Ishikawa (cell line): Measurements from ENCODE around the gene CHRM5.

ENCODE experiments used
- CEBPB ChIP-seq: IDR thresholded peaks from 2 replicates; pipeline ENCODE4 v1.6.1; 2012
- CREB1 ChIP-seq: IDR thresholded peaks from 2 replicates; pipeline ENCODE4 v1.6.1; 2012; ENCODE audit warnings: low read depth
- EGR1 ChIP-seq: IDR thresholded peaks from 2 replicates; pipeline ENCODE4 v1.6.1; 2012
- EP300 ChIP-seq: IDR thresholded peaks from 2 replicates; pipeline ENCODE4 v1.6.1; 2012; ENCODE audit warnings: borderline replicate concordance
- FOXM1 ChIP-seq: IDR thresholded peaks from 2 replicates; pipeline ENCODE4 v1.6.1; 2012; ENCODE audit warnings: low read depth, borderline replicate concordance
- NFIC ChIP-seq: IDR thresholded peaks from 2 replicates; pipeline ENCODE4 v1.6.1; 2012
- RAD21 ChIP-seq: IDR thresholded peaks from 2 replicates; pipeline ENCODE4 v1.6.1; 2012; ENCODE audit warnings: low read depth
- REST ChIP-seq: IDR thresholded peaks from 2 replicates; pipeline ENCODE4 v1.6.1; 2012; ENCODE audit warnings: low read depth, mild to moderate bottlenecking
- TAF1 ChIP-seq: IDR thresholded peaks from 2 replicates; pipeline ENCODE4 v1.6.1; 2012; ENCODE audit warnings: low read depth, mild to moderate bottlenecking
- TCF12 ChIP-seq: IDR thresholded peaks from 2 replicates; pipeline ENCODE4 v1.6.1; 2012; ENCODE audit warnings: low read depth
- TEAD4 ChIP-seq: IDR thresholded peaks from 2 replicates; pipeline ENCODE4 v1.6.1; 2012
- USF1 ChIP-seq: IDR thresholded peaks from 2 replicates; pipeline ENCODE4 v1.6.1; 2012
- YY1 ChIP-seq: IDR thresholded peaks from 2 replicates; pipeline ENCODE4 v1.6.1; 2012; ENCODE audit warnings: low read depth
- ZBTB7A ChIP-seq: IDR thresholded peaks from 2 replicates; pipeline ENCODE4 v1.6.1; 2012; ENCODE audit warnings: low read depth
- TF ChIP-seq, protein P1 (sequence below): IDR thresholded peaks from 2 replicates; pipeline ENCODE4 v1.6.1; 2012

CHRM5 gene

GRCh38 chr15:34012461-34013028, 44.2 kb downstream of the CHRM5 start:
- TF ChIP-seq USF1 (no peak), EGR1 (no peak), REST (no peak), CREB1 (no peak), TCF12 (no peak), FOXM1 (no peak), CEBPB (no peak), TEAD4 (no peak), NFIC (no peak), TAF1 (no peak), RAD21 (no peak), EP300 (no peak), ZBTB7A (no peak), YY1 (no peak)
- TF ChIP-seq, protein P1, sequence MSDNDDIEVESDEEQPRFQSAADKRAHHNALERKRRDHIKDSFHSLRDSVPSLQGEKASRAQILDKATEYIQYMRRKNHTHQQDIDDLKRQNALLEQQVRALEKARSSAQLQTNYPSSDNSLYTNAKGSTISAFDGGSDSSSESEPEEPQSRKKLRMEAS, result no peak

GRCh38 chr15:34013746-34014145, 45.4 kb downstream of the CHRM5 start:
- TF ChIP-seq TCF12, result no peak

GRCh38 chr15:34014556-34014955, 46.3 kb downstream of the CHRM5 start:
- TF ChIP-seq TEAD4 (no peak), TCF12 (no peak), EGR1 (no peak), FOXM1 (no peak), USF1 (no peak), CEBPB (no peak), RAD21 (no peak), CREB1 (no peak), YY1 (no peak), TAF1 (no peak), ZBTB7A (no peak), EP300 (no peak), NFIC (no peak), REST (no peak)
- TF ChIP-seq, protein P1, result no peak

DNA sequence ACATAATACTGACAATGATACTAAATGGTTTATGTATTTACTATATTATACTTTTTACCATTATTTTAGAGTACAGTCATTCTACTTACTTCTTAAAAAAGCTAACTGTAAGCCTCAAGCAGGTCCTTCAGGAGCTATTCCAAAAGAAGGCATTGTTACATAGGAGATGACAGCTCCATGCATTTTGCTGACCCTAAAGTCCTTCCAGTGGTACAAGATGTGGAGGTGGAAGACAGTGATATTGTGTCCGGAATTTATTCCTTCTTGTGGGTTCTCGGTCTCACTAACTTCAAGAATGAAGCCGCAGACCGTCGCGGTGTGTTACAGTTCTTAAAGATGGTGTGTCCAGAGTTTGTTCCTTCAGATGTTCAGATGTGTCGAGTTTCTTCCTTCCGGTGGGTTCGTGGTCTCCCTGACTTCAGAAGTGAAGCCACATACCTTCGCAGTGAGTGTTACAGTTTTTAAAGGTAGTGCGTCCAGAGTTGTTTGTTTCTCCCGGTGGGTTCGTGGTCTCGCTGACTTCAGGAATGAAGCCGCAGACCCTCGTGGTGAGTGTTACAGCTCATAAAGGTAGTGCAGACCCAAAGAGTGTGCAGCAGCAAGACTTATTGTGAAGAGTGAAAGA, 49.8 kb downstream of the CHRM5 start:
- TF ChIP-seq YY1 (no peak), TCF12 (no peak), TAF1 (no peak), CEBPB (no peak), ZBTB7A (no peak), USF1 (no peak), EGR1 (no peak), RAD21 (no peak), TEAD4 (no peak), NFIC (no peak), CREB1 (no peak), REST (no peak), FOXM1 (no peak), EP300 (no peak)
- TF ChIP-seq, protein P1, result no peak
